ENCODE results near the gene C9orf43.
"Not testable (repeated sequence)": the region's sequence is repeated elsewhere in the genome, so short reads cannot be mapped to it uniquely, and the experiment has no call there.

Gene C9orf43

GRCh38 chr9:113410207-113410864, at the start of gene C9orf43, which contains the start of gene POLE3:
C9orf43 (plus strand) TSS chr9:113410747; CDS start chr9:113413494, 2,747 bp downstream.
POLE3 (minus strand) TSS chr9:113410675; CDS start chr9:113410293, 382 bp downstream.
- DNase-seq (ENCODE audit: low spot score) = peak; percentile 95

- no peak for DNase-seq (ENCODE audit: low spot score)
These were observed 49.1 kb upstream of the C9orf43 start for GRCh38 chr9:113361304-113362018.

GRCh38 chr9:113363336-113363735, 47.2 kb upstream of the C9orf43 start:
- no peak for DNase-seq (ENCODE audit: low spot score)

GRCh38 chr9:113364951-113365350, 45.6 kb upstream of the C9orf43 start:
- DNase-seq (ENCODE audit: low spot score) = no peak

GRCh38 chr9:113365652-113366051, 44.9 kb upstream of the C9orf43 start:
- DNase-seq (ENCODE audit: low spot score) = not testable (repeated sequence)

GRCh38 chr9:113368348-113368981, 42.1 kb upstream of the C9orf43 start:
- DNase-seq (ENCODE audit: low spot score) = no peak

- no peak for DNase-seq (ENCODE audit: low spot score)
These were observed 41.3 kb upstream of the C9orf43 start for GRCh38 chr9:113368982-113369854.

- DNase-seq (ENCODE audit: low spot score) = no peak
These were observed 40.7 kb upstream of the C9orf43 start for GRCh38 chr9:113369855-113370140.

- no peak for DNase-seq (ENCODE audit: low spot score)
These were observed 39.7 kb upstream of the C9orf43 start for GRCh38 chr9:113370806-113371325.

- no peak for DNase-seq (ENCODE audit: low spot score)
These were observed 38.5 kb upstream of the C9orf43 start for GRCh38 chr9:113372059-113372458.

GRCh38 chr9:113373256-113373655, 37.3 kb upstream of the C9orf43 start:
- DNase-seq (ENCODE audit: low spot score) = no peak

GRCh38 chr9:113373676-113374392, 36.7 kb upstream of the C9orf43 start:
- DNase-seq (ENCODE audit: low spot score) = no peak

- DNase-seq (ENCODE audit: low spot score) = peak; percentile 75
These were observed 35.2 kb upstream of the C9orf43 start for GRCh38 chr9:113375057-113376023.

GRCh38 chr9:113376634-113377567, 33.6 kb upstream of the C9orf43 start, which contains the start of gene HDHD3:
HDHD3 (minus strand) TSS chr9:113376986; CDS start chr9:113374354, 2,632 bp downstream.
- peak; percentile 86 for DNase-seq (ENCODE audit: low spot score)

GRCh38 chr9:113379094-113379828, 31.3 kb upstream of the C9orf43 start:
- not testable (repeated sequence) for DNase-seq (ENCODE audit: low spot score)

- not testable (repeated sequence) for DNase-seq (ENCODE audit: low spot score)
These were observed 30.7 kb upstream of the C9orf43 start for GRCh38 chr9:113379829-113380210.

- peak; percentile 18 for DNase-seq (ENCODE audit: low spot score)
These were observed 29.6 kb upstream of the C9orf43 start for GRCh38 chr9:113380869-113381378.

- DNase-seq (ENCODE audit: low spot score) = not testable (repeated sequence)
These were observed 29.1 kb upstream of the C9orf43 start for GRCh38 chr9:113381441-113381840.
